Mammary epithelial cell (primary cell): Measurements from ENCODE around the gene TUNAR.

Experiments used
- CTCF ChIP-seq, 2 donors: IDR thresholded peaks in 1 of 2; conservative IDR thresholded peaks in 1 of 2; 2 replicates each; pipeline ENCODE4 v1.5.1; 2011 to 2012; ENCODE audit warnings: inconsistent platforms in 2 of 2, low read length in 2 of 2, mild to moderate bottlenecking in 2 of 2, control low read depth in 1 of 2, low read depth in 1 of 2; ENCODE audit not compliant: insufficient read depth in 1 of 2; ENCODE audit errors: extremely low read depth in 1 of 2
- EZH2 ChIP-seq: IDR thresholded peaks from 2 replicates; pipeline ENCODE4 v1.6.1; 2012; ENCODE audit warnings: low read length, inconsistent platforms, borderline replicate concordance

- no peak for TF ChIP-seq EZH2
- TF ChIP-seq CTCF (conservative IDR thresholded peaks at IDR 0.05 in 1 of 2, IDR thresholded peaks at IDR 0.05 in 1 of 2; ENCODE audit: extremely low read depth in 1 of 2, insufficient read depth in 1 of 2, low read depth in 1 of 2, low read length in 2 of 2), result no peak
Measured at GRCh38 chr14:95840094-95840700, 36.4 kb upstream of the TUNAR start.
